Measurements from ENCODE around the gene SETBP1.

SETBP1 gene

DNA sequence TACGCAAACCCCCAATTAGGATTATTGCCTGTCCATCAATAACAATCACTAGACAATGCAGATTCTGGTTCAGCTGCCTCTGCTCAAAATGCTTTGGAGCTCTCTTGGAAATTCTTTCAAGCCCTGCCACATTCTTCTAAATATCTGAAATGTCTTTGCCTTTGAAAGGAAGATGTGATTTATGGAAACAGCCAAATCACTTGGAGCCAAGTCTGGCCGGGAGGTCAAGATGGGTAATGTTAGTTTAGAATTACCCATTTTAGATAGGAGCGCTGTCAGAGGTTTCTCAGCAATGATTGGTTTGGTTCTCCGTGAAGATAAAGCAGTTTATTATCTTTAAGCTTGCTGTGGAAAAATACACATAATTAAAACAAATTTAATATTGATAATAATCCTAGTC is 306.7 kb downstream of the SETBP1 start:
- no peak for DNase-seq

DNA sequence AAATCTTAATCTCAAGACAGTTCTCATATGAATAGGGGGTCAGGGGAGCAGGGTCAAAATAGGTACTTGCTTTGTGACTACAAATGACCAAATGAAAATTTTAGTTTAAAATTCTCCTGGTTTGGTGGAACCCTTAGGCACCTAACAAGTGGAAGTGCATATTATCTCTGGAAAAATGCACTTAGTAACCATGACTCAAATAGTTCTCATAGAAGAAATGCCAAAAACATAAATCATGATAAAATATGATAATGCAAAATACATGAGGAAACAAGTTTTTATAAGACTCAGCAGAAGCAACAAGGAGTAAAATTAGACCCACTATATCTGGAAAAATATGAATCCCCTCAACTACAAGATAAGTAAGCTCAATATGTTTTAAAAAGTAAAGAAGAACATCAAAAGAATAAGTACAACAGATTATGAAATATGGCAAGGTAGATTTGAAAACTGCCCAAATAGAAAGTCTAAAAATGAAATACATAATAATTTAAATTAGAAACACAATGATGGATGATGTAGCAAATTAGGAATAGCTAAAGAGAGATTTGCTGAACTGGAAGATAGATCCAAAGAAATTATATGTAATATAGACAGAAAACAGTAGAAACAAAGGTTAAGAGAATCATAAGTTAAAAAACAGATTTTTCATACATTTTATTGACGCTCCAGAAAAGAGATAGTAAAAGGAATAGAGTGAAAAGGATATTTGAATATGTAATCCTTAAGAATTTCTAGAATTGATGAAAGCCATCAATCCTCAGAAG is 308.3 kb downstream of the SETBP1 start:
- DNase-seq: no peak

DNA sequence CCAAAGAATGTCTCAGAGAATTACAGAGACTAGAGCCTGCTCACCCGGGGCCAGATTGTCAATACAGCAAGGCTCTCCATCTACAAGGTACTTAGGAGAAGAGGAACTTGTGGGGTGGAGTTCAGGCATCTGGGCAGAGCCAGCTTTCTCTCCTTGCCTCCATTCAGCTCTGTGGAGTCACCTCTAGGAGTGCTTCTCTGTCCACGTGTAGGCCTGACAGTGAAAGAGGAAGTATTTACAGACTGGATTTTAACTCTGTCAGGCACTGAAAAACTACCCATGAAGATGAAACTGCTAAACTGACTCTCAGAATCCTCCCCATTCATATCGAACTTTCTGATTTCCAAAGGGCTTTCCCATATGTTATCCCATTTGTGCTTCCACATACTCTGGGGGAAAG is 315.6 kb downstream of the SETBP1 start:
- peak; percentile 28 for DNase-seq

DNA sequence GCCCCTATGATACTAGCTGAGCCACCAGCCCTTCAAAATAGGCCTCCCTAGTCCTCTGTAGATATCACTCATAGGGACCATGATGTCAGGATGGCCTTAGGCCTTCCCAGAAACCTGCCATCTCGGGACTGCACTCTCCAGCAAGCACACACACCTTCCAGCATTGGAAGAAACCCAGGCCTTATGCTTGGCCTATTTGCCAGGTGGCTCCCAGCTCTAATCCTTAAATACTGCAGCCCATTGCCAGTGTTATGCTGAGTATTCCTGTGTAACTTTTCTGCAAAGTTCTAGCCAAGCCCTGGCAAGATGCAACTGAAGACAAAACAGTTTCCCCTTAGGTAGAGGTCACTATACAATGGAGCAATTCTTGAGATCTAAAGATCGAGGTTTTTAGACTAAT is 316.5 kb downstream of the SETBP1 start:
- no peak for DNase-seq

DNA sequence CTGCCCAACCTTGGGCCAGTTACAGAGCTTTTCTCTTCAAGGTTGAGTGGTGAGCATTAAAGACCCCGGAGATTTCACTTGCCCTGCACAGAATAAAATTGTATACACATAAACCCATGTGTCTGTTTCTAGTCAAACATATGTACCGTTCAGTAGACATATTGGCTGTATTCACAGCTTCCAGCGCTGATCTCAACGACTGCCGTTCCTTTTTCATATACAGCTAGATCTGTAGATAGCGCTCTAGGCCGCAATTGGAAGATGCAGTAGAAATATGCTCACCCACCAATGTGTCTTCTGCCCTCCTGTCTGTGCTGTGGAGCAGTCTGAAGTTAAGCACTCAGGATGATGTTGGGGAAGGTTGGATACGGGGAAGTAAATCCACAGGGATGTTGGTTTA is 317.7 kb downstream of the SETBP1 start:
- no peak for DNase-seq

DNA sequence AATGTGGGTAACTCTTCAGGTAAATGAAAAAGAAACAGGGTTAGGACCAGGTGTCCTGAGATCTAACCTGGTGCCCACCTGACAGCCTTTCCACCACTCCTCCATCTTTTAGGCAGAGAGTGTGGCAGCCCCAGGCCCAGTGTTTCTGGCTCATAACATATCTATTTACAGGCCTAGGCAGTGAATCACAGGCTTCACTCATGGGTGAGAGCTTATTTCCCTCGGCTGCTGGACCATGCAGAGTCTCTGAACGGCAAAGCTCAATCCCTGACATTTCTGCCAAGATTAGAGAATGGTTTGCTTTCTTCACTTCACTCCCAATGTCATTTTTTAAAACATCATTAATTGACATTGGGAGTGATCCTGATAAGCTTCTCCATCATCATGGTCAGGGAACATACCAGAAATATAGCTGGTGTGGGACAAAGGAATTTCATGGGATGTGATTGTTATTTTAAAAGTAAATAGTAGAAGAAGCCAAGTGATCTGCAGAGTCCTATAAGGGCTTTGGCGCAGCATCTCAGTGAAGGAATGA is 323.9 kb downstream of the SETBP1 start:
- DNase-seq: no peak

DNA sequence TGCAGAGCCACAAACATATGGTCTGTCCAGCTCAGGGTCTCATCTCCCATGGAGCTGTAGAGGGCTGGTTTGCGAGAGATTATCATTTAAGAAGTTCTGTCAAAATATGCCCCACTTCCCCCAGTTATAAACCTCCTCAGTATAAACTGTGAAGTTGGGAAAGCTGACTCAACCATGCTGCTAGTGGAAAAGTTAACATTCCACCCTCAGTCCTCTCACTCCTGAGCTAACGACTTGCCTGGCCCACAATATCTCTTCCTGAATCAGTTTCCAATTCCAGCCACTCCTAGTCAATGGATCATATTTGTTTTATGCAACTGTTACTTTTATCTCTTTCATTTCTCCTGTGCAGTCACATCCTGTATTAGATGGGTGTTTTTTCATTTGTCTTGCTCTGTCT is 326.2 kb downstream of the SETBP1 start:
- no peak for DNase-seq

DNA sequence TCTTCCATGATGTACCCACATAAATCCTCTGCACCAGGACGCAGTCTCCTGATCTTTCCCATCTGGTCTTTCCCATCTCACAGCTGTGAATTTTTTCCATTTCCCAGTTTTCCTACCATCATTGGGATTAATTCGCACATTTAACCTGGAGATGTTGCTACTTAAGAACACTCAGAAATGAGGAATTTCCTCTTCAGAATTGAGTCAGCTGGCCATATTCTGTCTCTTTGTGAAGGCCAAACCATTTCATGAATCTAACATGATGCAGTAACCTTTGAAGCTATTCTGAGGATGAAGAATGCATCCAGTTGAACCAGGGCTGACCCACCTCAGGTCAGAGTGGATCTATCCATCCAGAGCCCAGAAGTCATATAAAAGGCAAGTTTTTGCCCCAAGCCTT is 326.8 kb downstream of the SETBP1 start:
- no peak for DNase-seq

DNA sequence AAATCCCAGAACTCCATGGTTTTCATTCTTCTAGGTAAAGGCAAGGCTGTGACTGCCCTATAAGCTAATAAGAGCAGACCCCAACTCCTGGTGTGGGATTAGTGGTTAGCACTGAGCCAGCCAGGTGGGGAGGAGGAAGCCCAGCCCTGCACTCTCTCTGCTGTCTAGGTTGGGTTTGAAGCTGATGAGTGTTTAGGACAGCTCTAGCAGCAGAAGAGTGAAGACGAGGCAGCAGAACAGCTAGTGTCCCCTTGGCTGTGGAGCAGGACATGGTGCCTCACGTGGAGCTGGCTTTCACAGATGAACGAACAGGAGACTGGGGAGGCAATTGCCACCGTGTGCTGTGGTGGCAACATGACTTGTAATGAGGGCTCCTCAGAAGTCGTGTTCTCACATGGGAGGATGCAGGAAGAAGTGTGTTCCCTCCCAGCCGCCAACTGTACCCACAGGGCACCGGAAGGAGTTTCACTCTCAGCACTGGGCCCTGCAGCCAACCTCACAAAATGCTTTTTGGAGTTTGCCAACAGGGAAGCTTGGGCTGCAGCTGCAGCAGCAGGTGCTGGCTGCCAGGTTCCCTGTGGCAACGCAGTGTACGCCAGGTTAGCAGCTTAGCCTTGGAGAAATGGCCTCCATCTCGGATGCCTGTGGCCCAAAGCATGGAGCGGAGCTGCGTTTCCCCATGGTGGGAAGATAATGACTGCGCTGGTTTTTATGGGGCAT is 328.2 kb downstream of the SETBP1 start:
- no peak for DNase-seq

DNA sequence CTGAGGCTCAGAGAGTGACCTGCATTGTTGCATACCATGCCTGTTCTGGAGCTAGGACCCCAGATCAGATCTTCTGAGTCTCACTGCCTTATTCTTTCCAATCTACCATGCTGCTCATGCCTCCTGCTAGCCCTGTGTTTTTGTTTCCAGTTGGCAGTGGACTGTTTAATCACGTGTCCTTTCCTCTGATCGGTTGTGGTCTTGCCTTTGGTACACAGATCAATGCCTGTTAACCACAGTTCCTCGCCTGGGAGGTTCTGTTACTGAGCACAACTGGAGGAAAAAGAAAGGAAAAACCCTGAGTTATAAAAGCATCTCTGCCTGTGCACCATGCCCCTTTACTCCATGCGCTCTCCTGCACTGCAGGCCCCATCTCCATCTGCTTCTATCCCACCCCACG is 329.1 kb downstream of the SETBP1 start:
- DNase-seq: no peak

DNA sequence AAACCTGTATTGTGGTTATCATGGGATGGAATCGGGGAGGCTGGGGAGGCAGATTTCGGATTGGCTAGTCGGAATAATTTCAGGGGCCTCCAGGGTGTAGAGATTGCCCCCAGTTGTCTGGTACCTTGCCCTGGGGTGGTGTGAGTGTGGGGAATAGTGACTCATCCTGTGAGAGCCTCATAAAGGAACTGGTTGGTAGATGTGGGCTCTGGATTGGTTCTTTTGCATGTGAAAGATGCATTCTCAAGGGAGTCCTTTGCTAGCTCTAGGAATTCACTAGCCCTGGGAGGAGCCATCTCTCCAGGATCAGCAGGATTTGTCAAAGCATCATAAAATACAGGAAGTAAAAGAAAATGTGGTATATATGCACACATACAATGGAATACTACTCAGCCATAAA is 331.6 kb downstream of the SETBP1 start:
- no peak for DNase-seq

DNA sequence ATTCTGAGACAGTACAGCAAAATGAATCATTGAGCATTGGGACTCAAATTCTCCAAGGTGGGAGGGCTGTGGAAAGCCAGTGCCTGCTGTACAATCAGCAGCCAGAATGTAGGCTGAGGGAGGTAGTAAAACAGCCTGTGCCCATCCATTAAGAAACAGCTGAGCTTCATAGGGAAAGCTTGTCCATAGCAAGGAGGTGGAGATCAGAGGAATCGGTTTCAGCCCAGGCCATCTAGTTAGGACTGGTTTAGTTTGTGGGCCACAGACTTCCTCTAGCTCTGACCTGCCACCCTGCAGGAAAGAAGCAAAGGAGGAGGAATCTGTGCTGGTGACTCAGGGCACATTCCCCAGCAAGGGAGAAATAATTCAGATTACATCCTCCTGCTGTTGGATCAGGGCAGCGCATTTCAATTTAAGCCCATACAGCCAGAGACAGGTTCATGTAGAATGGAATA is 333.4 kb downstream of the SETBP1 start:
- no peak for DNase-seq

DNA sequence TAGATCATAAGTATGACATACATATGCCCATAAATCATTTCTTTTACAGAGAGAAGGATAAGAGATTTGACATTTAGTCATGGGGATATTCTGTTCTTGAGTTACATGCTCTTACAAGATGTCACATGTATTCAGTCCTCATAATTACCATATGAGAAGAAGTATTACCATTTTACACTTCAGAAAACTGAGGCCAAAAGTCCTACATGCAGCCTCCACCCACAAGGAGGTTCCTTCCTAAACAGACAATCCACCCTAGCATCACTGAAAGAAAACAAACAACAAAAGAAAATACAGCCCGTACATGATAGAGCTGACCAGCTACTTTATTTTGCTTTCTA is 335.1 kb downstream of the SETBP1 start:
- no peak for DNase-seq

DNA sequence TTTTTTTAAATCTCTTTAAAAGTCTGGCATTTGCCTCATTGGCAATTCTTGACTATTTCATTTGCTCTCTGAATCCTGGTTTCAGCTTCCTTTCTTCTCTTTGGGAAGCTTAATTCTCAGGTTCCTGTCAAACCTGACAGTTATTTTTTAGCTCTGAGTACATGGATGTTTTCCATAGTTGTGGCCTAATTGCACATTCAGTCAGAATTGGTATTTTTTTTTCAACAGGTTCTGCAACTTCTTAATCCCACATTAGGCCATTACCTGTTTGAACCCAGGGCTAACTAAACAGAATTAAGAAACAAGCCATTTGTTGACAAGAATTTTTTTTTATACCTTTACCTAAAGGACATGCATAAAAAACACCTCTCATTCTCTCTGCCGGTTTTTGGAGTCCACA is 338.8 kb downstream of the SETBP1 start:
- DNase-seq: no peak

DNA sequence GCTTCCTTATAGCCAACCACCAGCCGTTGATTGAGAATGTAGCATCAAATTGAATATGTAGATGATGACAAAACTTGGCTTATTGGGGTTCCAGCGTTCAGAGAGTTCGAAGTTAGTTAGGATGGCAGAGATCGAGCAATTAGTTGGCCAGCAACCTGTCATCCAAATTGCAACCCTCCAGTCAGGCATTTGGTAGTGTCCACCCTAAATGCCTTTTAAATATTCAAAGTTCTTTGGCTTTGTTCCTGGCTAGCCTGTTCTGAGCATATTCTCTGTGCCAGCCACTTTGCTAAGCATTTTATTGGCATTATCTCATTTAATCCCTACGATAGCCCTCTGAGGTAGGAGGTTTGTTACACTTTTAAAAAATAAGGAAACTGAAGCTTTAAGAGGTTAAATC is 342.8 kb downstream of the SETBP1 start:
- no peak for DNase-seq

DNA sequence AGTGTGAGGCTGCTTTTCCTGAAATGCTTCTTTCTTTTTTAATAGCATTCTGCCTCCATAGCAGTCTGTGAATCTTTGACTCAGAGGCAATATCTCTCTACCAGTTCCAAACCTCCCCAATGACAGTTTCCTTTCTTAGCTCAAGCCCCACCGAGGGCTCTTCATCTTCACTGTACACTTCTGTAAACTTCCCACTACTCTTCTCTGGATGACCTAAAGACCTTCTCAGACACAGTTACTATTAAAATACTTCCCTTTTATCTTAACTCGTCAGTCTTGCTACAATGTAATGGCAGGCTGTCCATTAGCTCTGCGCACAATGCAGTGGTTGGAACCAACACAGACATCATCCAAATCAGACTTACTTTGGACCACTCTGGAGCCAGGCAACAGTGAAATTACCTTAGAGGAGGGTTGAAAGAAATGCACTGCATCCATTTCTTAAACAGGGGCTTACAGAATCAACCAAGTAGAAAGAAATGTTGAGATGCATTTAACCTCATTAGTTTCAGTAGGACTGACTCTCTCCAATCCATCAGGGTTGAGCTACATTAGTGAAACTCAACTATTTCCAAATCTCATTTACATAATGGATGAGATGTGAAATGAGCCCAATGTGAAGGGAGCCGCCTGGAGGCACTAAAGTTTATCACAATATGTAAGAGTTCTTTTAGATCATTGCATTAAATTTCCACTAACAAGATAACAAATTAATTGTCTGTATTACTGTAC is 343.8 kb downstream of the SETBP1 start:
- peak; percentile 10 for DNase-seq

DNA sequence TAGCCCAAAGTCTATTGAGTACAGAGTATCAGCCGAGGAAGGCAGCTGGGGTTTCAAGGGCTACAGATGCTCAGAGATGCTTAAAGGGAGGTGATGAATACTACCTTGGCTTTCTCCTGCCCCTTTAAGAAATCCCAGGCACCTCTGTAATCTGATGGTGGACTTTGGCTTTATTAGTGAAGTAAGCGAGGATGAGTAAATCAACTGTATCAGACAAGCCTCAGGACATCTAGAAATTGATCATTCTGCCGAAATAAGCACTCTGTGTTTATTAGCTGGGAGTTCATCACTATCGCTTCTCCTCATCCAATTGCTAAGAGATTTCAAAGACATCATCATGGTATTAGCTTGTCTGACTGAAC is 344.4 kb downstream of the SETBP1 start:
- no peak for DNase-seq

DNA sequence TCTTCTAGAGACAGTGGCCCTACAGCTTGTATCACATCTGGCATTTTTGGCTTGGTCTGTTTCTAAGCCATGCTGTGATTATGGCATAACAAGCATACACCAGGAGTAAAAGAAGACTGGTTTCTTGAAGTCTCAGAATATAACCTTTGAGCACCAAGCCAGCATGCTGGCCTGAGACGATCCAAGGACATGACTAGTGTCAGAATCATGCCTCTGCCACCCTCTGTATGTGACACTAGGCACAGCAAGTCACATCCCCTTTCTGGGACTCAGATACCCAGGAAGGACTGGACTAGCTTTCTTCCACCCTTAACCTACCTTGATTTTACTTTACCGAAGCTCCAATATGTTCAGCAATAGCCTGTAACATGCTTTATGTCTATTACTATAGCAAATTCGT is 345.5 kb downstream of the SETBP1 start:
- no peak for DNase-seq

DNA sequence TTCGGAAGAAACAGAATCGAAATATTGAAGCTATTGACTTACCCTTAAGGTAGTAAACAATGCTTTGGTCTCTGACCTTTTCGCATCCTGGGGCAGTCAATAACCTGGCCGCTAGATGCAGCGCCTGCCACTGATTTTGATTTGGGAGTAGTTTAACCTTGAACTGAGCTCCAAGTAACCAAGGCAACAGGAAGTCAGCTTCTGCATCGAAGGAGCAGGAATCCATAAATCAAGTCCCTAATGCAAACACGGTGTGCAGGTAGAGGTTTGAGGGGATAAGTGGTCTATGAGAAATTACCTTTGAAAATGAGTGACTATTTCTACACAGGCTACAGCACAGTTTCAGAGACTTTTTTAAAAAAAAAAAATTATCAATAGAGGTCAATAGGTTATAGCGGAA is 353.5 kb downstream of the SETBP1 start:
- DNase-seq: no peak

DNA sequence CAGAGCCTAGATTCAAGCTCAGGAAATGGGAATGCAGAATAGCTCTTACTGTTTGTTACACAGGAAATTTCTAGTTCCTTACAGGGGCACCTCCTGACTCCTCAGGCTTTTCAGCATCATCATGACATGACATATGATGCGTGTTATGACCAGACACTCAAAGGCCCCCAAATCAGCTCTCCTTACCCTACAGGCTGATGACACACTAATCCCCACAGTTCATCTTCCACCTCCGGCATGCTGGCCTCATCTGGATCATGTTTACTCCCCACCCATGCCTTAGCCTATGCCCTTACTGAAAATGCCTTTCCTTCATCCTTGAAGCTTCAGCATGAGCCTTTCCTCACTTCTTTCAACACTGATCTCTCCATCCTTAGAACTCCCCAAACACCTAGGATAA is 356.9 kb downstream of the SETBP1 start:
- DNase-seq: no peak

DNA sequence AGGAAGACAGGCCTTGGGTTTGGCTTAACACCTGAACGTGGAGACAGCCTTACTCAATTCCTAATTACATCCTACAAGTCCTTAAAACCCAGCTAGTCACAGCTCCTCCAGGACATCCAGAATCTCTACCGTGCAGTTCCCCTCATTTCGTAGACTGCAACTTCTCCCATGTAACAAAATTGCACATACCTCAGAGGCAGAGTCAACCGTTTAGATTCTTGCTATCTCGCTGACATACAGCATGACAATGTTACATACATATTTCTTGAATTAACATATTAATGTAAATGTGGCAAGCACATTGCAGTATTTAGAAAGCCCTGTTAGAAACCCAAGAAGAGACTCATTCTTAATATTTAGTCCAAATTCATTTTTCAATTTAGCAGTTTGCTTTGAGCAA is 358.7 kb downstream of the SETBP1 start:
- no peak for DNase-seq

DNA sequence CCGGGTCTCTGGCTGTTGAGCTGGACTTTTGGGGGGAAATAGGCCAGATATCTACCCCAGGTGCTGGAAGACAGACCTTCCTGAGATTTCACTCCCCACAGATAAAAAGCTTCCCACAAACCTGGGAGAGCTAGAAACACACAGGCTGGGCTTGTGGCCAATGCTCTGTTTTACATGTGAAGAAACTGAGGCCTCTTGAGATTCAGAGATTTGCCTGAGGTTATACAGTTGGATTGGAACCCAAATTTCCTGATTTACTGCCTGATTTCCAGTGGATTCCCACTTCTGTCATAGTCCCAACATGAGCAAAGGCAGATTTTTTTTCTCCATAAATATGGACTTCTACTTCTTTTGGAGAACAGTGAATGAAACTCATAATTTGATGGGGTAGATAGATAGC is 360.2 kb downstream of the SETBP1 start:
- no peak for DNase-seq

DNA sequence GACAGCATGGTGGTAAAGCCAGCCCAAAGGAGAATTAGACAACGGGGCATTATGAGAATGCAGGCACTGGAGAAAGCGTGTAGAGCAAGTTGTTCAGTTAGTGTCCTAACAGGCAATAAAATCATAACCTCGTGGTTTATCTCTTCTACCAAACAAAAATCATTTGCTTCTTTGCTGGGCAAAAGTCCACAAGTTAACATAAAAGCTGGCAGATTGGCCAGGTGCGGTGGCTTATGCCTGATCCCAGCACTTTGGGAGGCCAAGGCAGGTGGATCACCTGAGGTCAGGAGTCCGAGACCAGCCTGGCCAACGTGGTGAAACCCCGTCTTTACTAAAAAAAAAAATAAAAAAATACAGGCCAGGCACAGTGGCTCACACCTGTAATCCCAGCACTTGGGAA is 364.1 kb downstream of the SETBP1 start:
- DNase-seq: no peak

DNA sequence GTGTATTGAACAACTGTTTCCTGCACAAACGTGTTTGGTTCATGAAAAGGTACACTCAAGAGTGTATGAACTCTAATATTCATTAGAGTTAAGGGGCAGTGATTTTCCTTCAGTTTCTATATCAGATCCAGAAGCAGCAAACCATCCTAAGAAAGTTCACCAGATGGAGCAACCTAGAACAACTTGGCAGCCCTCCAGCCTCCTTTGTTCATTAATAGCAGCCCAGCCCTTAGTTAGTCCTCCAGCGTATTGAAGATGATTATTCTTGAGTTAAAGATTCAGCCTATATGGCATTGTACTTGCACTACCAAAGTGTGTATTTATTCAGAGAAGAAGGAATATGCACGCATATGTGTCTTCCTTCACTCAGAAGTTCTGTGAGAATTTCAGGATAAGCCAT is 365.5 kb downstream of the SETBP1 start:
- DNase-seq: no peak
